ENCODE measurements around the gene FPGS. TPM values are rescaled to one million over a fixed set of nuclear protein-coding genes. Genes with fewer than 3 reads are reported as not detected.

Gene FPGS
- total RNA-seq, 1 donor from 2014 or later = 32.8 TPM

DNA sequence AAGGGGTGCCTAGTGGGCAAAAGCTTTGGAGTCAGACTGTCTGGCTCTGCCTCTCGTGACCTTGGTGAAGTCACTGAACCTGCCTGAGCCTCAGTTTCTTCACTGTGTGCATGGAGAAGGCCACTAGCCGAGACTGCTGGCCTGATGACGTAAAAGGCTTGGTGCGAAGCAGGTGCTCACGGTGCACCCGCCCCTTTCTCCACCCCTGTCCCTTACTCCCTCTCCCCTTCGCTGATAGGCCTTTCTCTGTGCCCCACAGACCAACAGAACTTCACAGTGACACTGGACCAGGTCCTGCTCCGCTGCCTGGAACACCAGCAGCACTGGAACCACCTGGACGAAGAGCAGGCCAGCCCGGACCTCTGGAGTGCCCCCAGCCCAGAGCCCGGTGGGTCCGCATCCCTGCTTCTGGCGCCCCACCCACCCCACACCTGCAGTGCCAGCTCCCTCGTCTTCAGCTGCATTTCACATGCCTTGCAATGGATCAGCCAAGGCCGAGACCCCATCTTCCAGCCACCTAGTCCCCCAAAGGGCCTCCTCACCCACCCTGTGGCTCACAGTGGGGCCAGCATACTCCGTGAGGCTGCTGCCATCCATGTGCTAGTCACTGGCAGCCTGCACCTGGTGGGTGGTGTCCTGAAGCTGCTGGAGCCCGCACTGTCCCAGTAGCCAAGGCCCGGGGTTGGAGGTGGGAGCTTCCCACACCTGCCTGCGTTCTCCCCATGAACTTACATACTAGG is 10.4 kb downstream of the FPGS start:
- peaks cover 2% of the 10 kb centered on the region for H3K36me3 Mint-ChIP-seq
- TF ChIP-seq EZH2 (IDR thresholded peaks at IDR 0.05) = no peak
- no peak for TF ChIP-seq EZH2phosphoT487 (IDR thresholded peaks at IDR 0.05)
- TF ChIP-seq, protein P1, sequence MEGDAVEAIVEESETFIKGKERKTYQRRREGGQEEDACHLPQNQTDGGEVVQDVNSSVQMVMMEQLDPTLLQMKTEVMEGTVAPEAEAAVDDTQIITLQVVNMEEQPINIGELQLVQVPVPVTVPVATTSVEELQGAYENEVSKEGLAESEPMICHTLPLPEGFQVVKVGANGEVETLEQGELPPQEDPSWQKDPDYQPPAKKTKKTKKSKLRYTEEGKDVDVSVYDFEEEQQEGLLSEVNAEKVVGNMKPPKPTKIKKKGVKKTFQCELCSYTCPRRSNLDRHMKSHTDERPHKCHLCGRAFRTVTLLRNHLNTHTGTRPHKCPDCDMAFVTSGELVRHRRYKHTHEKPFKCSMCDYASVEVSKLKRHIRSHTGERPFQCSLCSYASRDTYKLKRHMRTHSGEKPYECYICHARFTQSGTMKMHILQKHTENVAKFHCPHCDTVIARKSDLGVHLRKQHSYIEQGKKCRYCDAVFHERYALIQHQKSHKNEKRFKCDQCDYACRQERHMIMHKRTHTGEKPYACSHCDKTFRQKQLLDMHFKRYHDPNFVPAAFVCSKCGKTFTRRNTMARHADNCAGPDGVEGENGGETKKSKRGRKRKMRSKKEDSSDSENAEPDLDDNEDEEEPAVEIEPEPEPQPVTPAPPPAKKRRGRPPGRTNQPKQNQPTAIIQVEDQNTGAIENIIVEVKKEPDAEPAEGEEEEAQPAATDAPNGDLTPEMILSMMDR (IDR thresholded peaks at IDR 0.05) = no peak
- H4K20me1 ChIP-seq (ENCODE audit: low read depth) = peaks cover 22% of the 10 kb centered on the region
- peaks cover 9% of the 10 kb centered on the region for H3K4me1 Mint-ChIP-seq
- H3K79me2 ChIP-seq (ENCODE audit: low read depth) = no peaks in the 10 kb centered on the region
- H3F3A ChIP-seq (ENCODE audit: low read depth) = peaks cover 7% of the 10 kb centered on the region
- H3K4me3 ChIP-seq = no peak overlapping the region
- no peak overlapping the region for H3K27ac Mint-ChIP-seq
- no peaks in the 10 kb centered on the region for H3K9me3 Mint-ChIP-seq
- H3K4me2 ChIP-seq = no peak overlapping the region
- H3K27me3 ChIP-seq = no peaks in the 10 kb centered on the region
- H3K27me3 Mint-ChIP-seq (ENCODE audit: insufficient read depth, low read depth) = no peaks in the 10 kb centered on the region
- H3K4me1 ChIP-seq = peaks cover 4% of the 10 kb centered on the region
- no peak overlapping the region for H3K9ac ChIP-seq
- H3K9me3 ChIP-seq (ENCODE audit: low read depth) = no peaks in the 10 kb centered on the region
- no peak overlapping the region for H3K4me3 Mint-ChIP-seq
- no peak overlapping the region for H3K27ac ChIP-seq
- no peak overlapping the region for H2AFZ ChIP-seq (replicated peaks)
- DNase-seq (ENCODE audit: low spot score) = no peak
- no peaks in the 10 kb centered on the region for H3K36me3 ChIP-seq

DNA sequence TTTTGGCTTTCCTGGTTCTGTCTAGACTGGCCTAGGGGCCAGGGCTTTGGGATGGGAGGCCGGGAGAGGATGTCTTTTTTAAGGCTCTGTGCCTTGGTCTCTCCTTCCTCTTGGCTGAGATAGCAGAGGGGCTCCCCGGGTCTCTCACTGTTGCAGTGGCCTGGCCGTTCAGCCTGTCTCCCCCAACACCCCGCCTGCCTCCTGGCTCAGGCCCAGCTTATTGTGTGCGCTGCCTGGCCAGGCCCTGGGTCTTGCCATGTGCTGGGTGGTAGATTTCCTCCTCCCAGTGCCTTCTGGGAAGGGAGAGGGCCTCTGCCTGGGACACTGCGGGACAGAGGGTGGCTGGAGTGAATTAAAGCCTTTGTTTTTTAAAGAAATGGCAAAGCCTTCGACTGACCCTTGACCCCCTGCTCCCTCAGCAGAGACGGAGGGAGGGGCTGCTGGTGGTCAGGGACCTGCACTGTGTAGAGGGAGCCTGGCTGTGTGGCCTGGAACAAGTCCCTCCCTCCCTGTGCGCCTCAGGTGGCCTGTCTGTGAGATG is 11.1 kb downstream of the FPGS start:
- no peak overlapping the region for H3K4me2 ChIP-seq
- no peak overlapping the region for H3K27ac Mint-ChIP-seq
- DNase-seq (ENCODE audit: low spot score) = no peak
- no peak overlapping the region for H3K9ac ChIP-seq
- peaks cover 7% of the 10 kb centered on the region for H3F3A ChIP-seq (ENCODE audit: low read depth)
- H4K20me1 ChIP-seq (ENCODE audit: low read depth) = peaks cover 16% of the 10 kb centered on the region
- no peak overlapping the region for H3K4me3 Mint-ChIP-seq
- peaks cover 4% of the 10 kb centered on the region for H3K4me1 ChIP-seq
- H3K9me3 Mint-ChIP-seq = no peaks in the 10 kb centered on the region
- H3K36me3 Mint-ChIP-seq = peaks cover 2% of the 10 kb centered on the region
- no peaks in the 10 kb centered on the region for H3K79me2 ChIP-seq (ENCODE audit: low read depth)
- no peaks in the 10 kb centered on the region for H3K9me3 ChIP-seq (ENCODE audit: low read depth)
- no peaks in the 10 kb centered on the region for H3K27me3 ChIP-seq
- no peak overlapping the region for H3K4me3 ChIP-seq
- H3K27me3 Mint-ChIP-seq (ENCODE audit: insufficient read depth, low read depth) = peaks cover 4% of the 10 kb centered on the region
- TF ChIP-seq, protein P1 (IDR thresholded peaks at IDR 0.05) = no peak
- TF ChIP-seq EZH2 (IDR thresholded peaks at IDR 0.05) = no peak
- TF ChIP-seq EZH2phosphoT487 (IDR thresholded peaks at IDR 0.05) = no peak
- no peaks in the 10 kb centered on the region for H3K36me3 ChIP-seq
- H3K27ac ChIP-seq = no peak overlapping the region
- H2AFZ ChIP-seq (replicated peaks) = no peak overlapping the region
- H3K4me1 Mint-ChIP-seq = peaks cover 9% of the 10 kb centered on the region

DNA sequence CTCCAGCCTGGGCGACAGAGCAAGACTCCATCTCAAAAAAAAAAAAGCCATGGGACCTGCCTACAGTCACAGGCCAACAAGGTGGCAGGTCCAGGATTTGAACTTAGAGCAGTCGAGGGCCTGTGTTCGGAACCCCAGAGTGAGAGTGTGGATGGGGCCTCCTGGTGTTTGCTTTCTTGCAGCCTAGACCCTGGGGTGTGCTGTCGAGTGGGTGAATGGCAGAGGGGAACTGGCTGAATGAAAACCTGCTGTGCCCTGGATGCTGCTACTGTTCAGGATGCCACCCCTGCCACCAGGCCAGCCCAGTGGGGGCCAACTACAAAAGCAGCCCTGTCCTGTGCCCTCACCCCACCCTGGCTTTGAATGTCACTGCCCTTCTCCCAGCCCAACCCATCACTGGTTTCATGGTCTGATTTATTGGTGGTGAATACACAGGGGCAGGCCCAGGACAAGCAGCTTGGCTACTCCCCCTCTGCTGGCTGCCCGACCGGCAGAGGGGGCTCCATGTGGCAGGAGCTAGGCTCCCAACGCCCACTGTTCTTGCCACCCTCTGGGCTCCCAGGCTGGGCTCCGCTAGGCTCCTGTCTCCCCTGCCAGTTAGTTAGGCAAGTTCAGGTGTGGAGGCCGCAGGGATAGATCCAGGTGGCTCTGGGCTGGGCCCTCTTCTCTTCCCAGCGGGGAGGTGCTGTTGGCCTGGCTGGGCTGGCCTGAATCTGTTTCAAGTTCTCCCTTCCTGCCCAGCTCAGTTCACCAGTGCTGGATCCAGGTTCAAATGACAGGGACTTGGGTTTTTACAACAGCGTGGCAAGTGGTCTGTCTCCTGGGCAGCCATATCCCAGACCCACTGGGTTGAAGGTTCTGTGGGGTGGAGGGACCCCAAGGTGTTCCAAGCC is 12.2 kb downstream of the FPGS start:
- H3K4me1 Mint-ChIP-seq = peaks cover 3% of the 10 kb centered on the region
- no peak overlapping the region for H3K4me2 ChIP-seq
- TF ChIP-seq, protein P1 (IDR thresholded peaks at IDR 0.05) = no peak
- no peak for TF ChIP-seq EZH2 (IDR thresholded peaks at IDR 0.05)
- no peak for TF ChIP-seq EZH2phosphoT487 (IDR thresholded peaks at IDR 0.05)
- H3K79me2 ChIP-seq (ENCODE audit: low read depth) = no peaks in the 10 kb centered on the region
- H3K36me3 Mint-ChIP-seq = peaks cover 2% of the 10 kb centered on the region
- no peaks in the 10 kb centered on the region for H3K27me3 ChIP-seq
- no peak overlapping the region for H3K9ac ChIP-seq
- H3K27ac Mint-ChIP-seq = no peak overlapping the region
- no peak overlapping the region for H2AFZ ChIP-seq (replicated peaks)
- H3K4me1 ChIP-seq = no peaks in the 10 kb centered on the region
- no peaks in the 10 kb centered on the region for H3K9me3 ChIP-seq (ENCODE audit: low read depth)
- no peak overlapping the region for H3K27ac ChIP-seq
- H4K20me1 ChIP-seq (ENCODE audit: low read depth) = peaks cover 8% of the 10 kb centered on the region
- H3F3A ChIP-seq (ENCODE audit: low read depth) = no peaks in the 10 kb centered on the region
- no peak overlapping the region for H3K4me3 Mint-ChIP-seq
- peaks cover 4% of the 10 kb centered on the region for H3K27me3 Mint-ChIP-seq (ENCODE audit: insufficient read depth, low read depth)
- no peak overlapping the region for H3K4me3 ChIP-seq
- no peaks in the 10 kb centered on the region for H3K36me3 ChIP-seq
- no peaks in the 10 kb centered on the region for H3K9me3 Mint-ChIP-seq
- DNase-seq (ENCODE audit: low spot score) = no peak
